H9 (cell line): ENCODE measurements around the gene SMNDC1. TPM values are rescaled to one million over a fixed set of nuclear protein-coding genes. Genes with fewer than 3 reads are reported as not detected.

Experiments
- DNase-seq: peaks from one replicate; pipeline ENCODE4 v3.0.0-alpha.2; 2017
- H2AFZ ChIP-seq: one replicate; pipeline ENCODE4 v1.6.1; 2013; ENCODE audit warnings: mild to moderate bottlenecking, low read length, control low read depth, moderate library complexity
- H2AK5ac ChIP-seq: 2 replicates; pipeline ENCODE4 v1.6.1; 2013; ENCODE audit warnings: low read length, control low read depth, mixed read lengths; ENCODE audit not compliant: insufficient read length
- H2BK120ac ChIP-seq: one replicate; pipeline ENCODE4 v1.6.1; 2013; ENCODE audit warnings: low read depth, mild to moderate bottlenecking, low read length, control low read depth, inconsistent platforms; ENCODE audit not compliant: poor library complexity, severe bottlenecking
- H2BK12ac ChIP-seq: 2 replicates; pipeline ENCODE4 v1.6.1; 2013; ENCODE audit warnings: low read length, control low read depth, mixed read lengths, low read depth; ENCODE audit not compliant: insufficient read length
- H2BK15ac ChIP-seq: 2 replicates; pipeline ENCODE4 v1.6.1; 2013; ENCODE audit warnings: low read depth, low read length, control low read depth
- H2BK20ac ChIP-seq: one replicate; pipeline ENCODE4 v1.6.1; 2013; ENCODE audit warnings: low read depth, mild to moderate bottlenecking, low read length, control low read depth, inconsistent platforms; ENCODE audit not compliant: poor library complexity, severe bottlenecking
- H2BK5ac ChIP-seq: 2 replicates; pipeline ENCODE4 v1.6.1; 2013; ENCODE audit warnings: low read length, control low read depth, mixed read lengths; ENCODE audit not compliant: insufficient read length
- H3K14ac ChIP-seq: 2 replicates; pipeline ENCODE4 v1.6.1; 2013; ENCODE audit warnings: low read length, control low read depth; ENCODE audit not compliant: insufficient read depth
- H3K18ac ChIP-seq: 2 replicates; pipeline ENCODE4 v1.6.1; 2013; ENCODE audit warnings: low read depth, mild to moderate bottlenecking, mixed read lengths, low read length, control low read depth; ENCODE audit not compliant: insufficient read length
- H3K23ac ChIP-seq: 2 replicates; pipeline ENCODE4 v1.6.1; 2013; ENCODE audit warnings: low read length, control low read depth, mixed read lengths, low read depth; ENCODE audit not compliant: insufficient read length
- H3K23me2 ChIP-seq: 2 replicates; pipeline ENCODE4 v1.6.1; 2013; ENCODE audit warnings: low read depth, mild to moderate bottlenecking, mixed read lengths, low read length, control low read depth; ENCODE audit not compliant: insufficient read length, poor library complexity, severe bottlenecking
- H3K27ac ChIP-seq: 2 replicates; pipeline ENCODE4 v1.5.1; 2013; ENCODE audit warnings: low read length, control low read depth, mixed read lengths, low read depth; ENCODE audit not compliant: insufficient read length
- H3K27me3 ChIP-seq: 2 replicates; pipeline ENCODE4 v1.6.1; 2013; ENCODE audit warnings: low read length, control low read depth, inconsistent platforms; ENCODE audit not compliant: insufficient read depth
- H3K4ac ChIP-seq: 2 replicates; pipeline ENCODE4 v1.6.1; 2013; ENCODE audit warnings: low read depth, mild to moderate bottlenecking, control low read depth, inconsistent platforms, low read length, moderate library complexity
- H3K4me1 ChIP-seq: 2 replicates; pipeline ENCODE4 v1.6.1; 2013; ENCODE audit warnings: low read length, control low read depth, inconsistent platforms; ENCODE audit not compliant: insufficient read depth
- H3K4me2 ChIP-seq: 2 replicates; pipeline ENCODE4 v1.6.1; 2013; ENCODE audit warnings: low read length, control low read depth, mixed read lengths; ENCODE audit not compliant: insufficient read length, insufficient read depth
- H3K56ac ChIP-seq: 2 replicates; pipeline ENCODE4 v1.6.1; 2013; ENCODE audit warnings: low read depth, mild to moderate bottlenecking, mixed read lengths, low read length, control low read depth; ENCODE audit not compliant: insufficient read length
- H3K79me1 ChIP-seq: 2 replicates; pipeline ENCODE4 v1.6.1; 2013; ENCODE audit warnings: low read depth, mild to moderate bottlenecking, moderate library complexity, low read length, control low read depth, inconsistent platforms; ENCODE audit not compliant: insufficient read depth, poor library complexity, severe bottlenecking
- H3K79me2 ChIP-seq: 2 replicates; pipeline ENCODE4 v1.6.1; 2013; ENCODE audit warnings: low read length, control low read depth, inconsistent platforms; ENCODE audit not compliant: insufficient read depth
- H3K9ac ChIP-seq: 2 replicates; pipeline ENCODE4 v1.6.1; 2013; ENCODE audit warnings: low read length, control low read depth, mixed read lengths; ENCODE audit not compliant: insufficient read length; ENCODE audit errors: extremely low read depth
- H3K9me3 ChIP-seq: one replicate; pipeline ENCODE4 v1.6.1; 2013; ENCODE audit warnings: low read depth, low read length, inconsistent platforms; ENCODE audit not compliant: control insufficient read depth
- H3T11ph ChIP-seq: one replicate; pipeline ENCODE4 v1.6.1; 2013; ENCODE audit warnings: mild to moderate bottlenecking, low read length, control low read depth, inconsistent platforms
- H4K20me1 ChIP-seq: one replicate; pipeline ENCODE4 v1.6.1; 2013; ENCODE audit not compliant: control insufficient read depth, insufficient read length, insufficient read depth
- H4K5ac ChIP-seq: 2 replicates; pipeline ENCODE4 v1.6.1; 2013; ENCODE audit warnings: low read depth, mild to moderate bottlenecking, mixed read lengths, low read length, control low read depth; ENCODE audit not compliant: insufficient read length
- H4K8ac ChIP-seq: replicated peaks from 2 replicates; pipeline ENCODE4 v1.6.1; 2013; ENCODE audit warnings: low read length, control low read depth, mixed read lengths, low read depth; ENCODE audit not compliant: insufficient read length
- H4K91ac ChIP-seq: 2 replicates; pipeline ENCODE4 v1.6.1; 2013; ENCODE audit warnings: low read depth, mild to moderate bottlenecking, moderate library complexity, mixed read lengths, low read length, control low read depth; ENCODE audit not compliant: insufficient read length
- H3K27ac Mint-ChIP-seq, 3 experiments: 2 replicates in 2 of 3; 3 replicates in 1 of 3; pipeline ENCODE4 v1.8.0; 2020 to 2021; ENCODE audit warnings: mixed read lengths in 3 of 3, mild to moderate bottlenecking in 1 of 3, moderate library complexity in 1 of 3
- H3K27me3 Mint-ChIP-seq: 2 replicates; pipeline ENCODE4 v1.8.0; 2021; ENCODE audit warnings: low read depth, mild to moderate bottlenecking, moderate library complexity, mixed read lengths
- H3K36me3 Mint-ChIP-seq, 3 experiments: 2 replicates in 2 of 3; 3 replicates in 1 of 3; pipeline ENCODE4 v1.8.0; 2020 to 2021; ENCODE audit warnings: low read depth in 3 of 3, mixed read lengths in 3 of 3; ENCODE audit not compliant: insufficient read depth in 1 of 3
- H3K4me1 Mint-ChIP-seq, 2 experiments: 2 replicates each; pipeline ENCODE4 v1.8.0; 2020; ENCODE audit warnings: mixed read lengths in 2 of 2
- H3K4me3 Mint-ChIP-seq, 2 experiments: 2 replicates in 1 of 2; 3 replicates in 1 of 2; pipeline ENCODE4 v1.8.0; 2020 to 2021; ENCODE audit warnings: mild to moderate bottlenecking in 2 of 2, mixed read lengths in 2 of 2, moderate library complexity in 1 of 2
- H3K9me3 Mint-ChIP-seq, 2 experiments: 2 replicates in 1 of 2; 3 replicates in 1 of 2; pipeline ENCODE4 v1.8.0; 2020; ENCODE audit warnings: mild to moderate bottlenecking in 2 of 2, mixed read lengths in 2 of 2, moderate library complexity in 1 of 2
- CTCF ChIP-seq: fragments of 200-600 bp; sonication (generic); conservative IDR thresholded peaks from 3 replicates; pipeline ENCODE4 v1.8.0; 2021; ENCODE audit warnings: antibody characterized with exemption, mild to moderate bottlenecking
- WGBS: extraction: QIAGEN DNeasy Blood & Tissue Kit; methylation state at CpG from one replicate; pipeline ENCODE4 v1.1.7; 2013; ENCODE audit warnings: missing lambda C conversion rate, low lambda C conversion rate, mixed read lengths; ENCODE audit not compliant: insufficient read length; ENCODE audit errors: extremely low coverage; 5-methylcytosine and 5-hydroxymethylcytosine counted together
- total RNA-seq: library from RNA; stranded (reverse); gene quantifications from 2 replicates; pipeline ENCODE4 v1.2.1, GENCODE V29; 2021

SMNDC1 gene
- total RNA-seq, 1 experiment from 2014 or later: 55.7 TPM

- H3K79me1 ChIP-seq: no peaks in the 10 kb centered on the region
- H2BK5ac ChIP-seq: no peak overlapping the region
- Mint-ChIP-seq H3K9me3 (no peaks in the 10 kb centered on the region), H3K27me3 (peaks cover 5% of the 10 kb centered on the region), H3K27ac (no peak overlapping the region), H3K36me3 (no peaks in the 10 kb centered on the region), H3K4me1 (peaks cover 6 to 14% of the 10 kb centered on the region in 2 experiments), H3K4me3 (no peak overlapping the region)
- H3K4ac ChIP-seq: no peak overlapping the region
- H3K14ac ChIP-seq: no peak overlapping the region
- H2AFZ ChIP-seq: no peak overlapping the region
- WGBS: no CpG with 5 or more reads among the region's 4 CpGs
- no peaks in the 10 kb centered on the region for H3K23me2 ChIP-seq
- H4K5ac ChIP-seq: no peak overlapping the region
- H2BK120ac ChIP-seq: no peak overlapping the region
- H3K9ac ChIP-seq: no peak overlapping the region
- no peaks in the 10 kb centered on the region for H3K27me3 ChIP-seq
- H3T11ph ChIP-seq: no peak overlapping the region
- no peak overlapping the region for H3K56ac ChIP-seq
- no peaks in the 10 kb centered on the region for H3K9me3 ChIP-seq
- no peak overlapping the region for H4K8ac ChIP-seq
- no peak overlapping the region for H3K27ac ChIP-seq
- no peak overlapping the region for H2BK12ac ChIP-seq
- no peak overlapping the region for H3K23ac ChIP-seq
- H3K79me2 ChIP-seq: no peaks in the 10 kb centered on the region
- no peak overlapping the region for H2BK20ac ChIP-seq
- H3K18ac ChIP-seq: no peak overlapping the region
- H4K91ac ChIP-seq: no peak overlapping the region
- no peaks in the 10 kb centered on the region for H3K4me1 ChIP-seq
- H2BK15ac ChIP-seq: no peak overlapping the region
- H4K20me1 ChIP-seq: no peaks in the 10 kb centered on the region
- no peak for TF ChIP-seq CTCF
- H2AK5ac ChIP-seq: no peak overlapping the region
- no peak for DNase-seq
- H3K4me2 ChIP-seq: no peak overlapping the region
These were observed 42.2 kb upstream of the SMNDC1 start for GRCh38 chr10:110346914-110347313.
